ENCODE results near the gene ZEB1. TPM values are rescaled to one million over a fixed set of nuclear protein-coding genes. Genes with fewer than 3 reads are reported as not detected.

Gene ZEB1
- total RNA-seq, 1 donor from 2014 or later, result 162 TPM

- Mint-ChIP-seq H3K4me3 (ENCODE audit: unreplicated experiment) (no peak overlapping the region), H3K27ac (ENCODE audit: unreplicated experiment) (peak overlapping the region; percentile 7), H3K9me3 (ENCODE audit: unreplicated experiment) (peaks cover 6% of the 10 kb centered on the region), H3K27me3 (ENCODE audit: unreplicated experiment) (peaks cover 5% of the 10 kb centered on the region), H3K4me1 (ENCODE audit: low read depth, unreplicated experiment) (peaks cover 8% of the 10 kb centered on the region), H3K36me3 (ENCODE audit: unreplicated experiment) (peaks cover 7% of the 10 kb centered on the region)
- no peak for DNase-seq
- TF ChIP-seq CTCF (IDR thresholded peaks at IDR 0.05; ENCODE audit: partially characterized antibody, unreplicated experiment), result no peak
Observed at GRCh38 chr10:31451766-31452165, 132.8 kb downstream of the ZEB1 start.

- no peak for DNase-seq
- Mint-ChIP-seq H3K9me3 (ENCODE audit: unreplicated experiment) (peaks cover 4% of the 10 kb centered on the region), H3K4me1 (ENCODE audit: low read depth, unreplicated experiment) (peaks cover 8% of the 10 kb centered on the region), H3K27ac (ENCODE audit: unreplicated experiment) (no peak overlapping the region), H3K36me3 (ENCODE audit: unreplicated experiment) (peaks cover 7% of the 10 kb centered on the region), H3K4me3 (ENCODE audit: unreplicated experiment) (no peak overlapping the region), H3K27me3 (ENCODE audit: unreplicated experiment) (peaks cover 5% of the 10 kb centered on the region)
- no peak for TF ChIP-seq CTCF (IDR thresholded peaks at IDR 0.05; ENCODE audit: partially characterized antibody, unreplicated experiment)
Observed at GRCh38 chr10:31456468-31456867, 137.5 kb downstream of the ZEB1 start.

- Mint-ChIP-seq H3K36me3 (ENCODE audit: unreplicated experiment) (peaks cover 19% of the 10 kb centered on the region), H3K27me3 (ENCODE audit: unreplicated experiment) (peaks cover 2% of the 10 kb centered on the region), H3K9me3 (ENCODE audit: unreplicated experiment) (peaks cover 8% of the 10 kb centered on the region), H3K27ac (ENCODE audit: unreplicated experiment) (no peak overlapping the region), H3K4me3 (ENCODE audit: unreplicated experiment) (no peak overlapping the region), H3K4me1 (ENCODE audit: low read depth, unreplicated experiment) (peaks cover 2% of the 10 kb centered on the region)
- TF ChIP-seq CTCF (IDR thresholded peaks at IDR 0.05; ENCODE audit: partially characterized antibody, unreplicated experiment), result no peak
- no peak for DNase-seq
Observed at GRCh38 chr10:31457858-31458257, 138.8 kb downstream of the ZEB1 start.

GRCh38 chr10:31458974-31459373, 140.0 kb downstream of the ZEB1 start:
- Mint-ChIP-seq H3K4me1 (ENCODE audit: low read depth, unreplicated experiment) (peaks cover 2% of the 10 kb centered on the region), H3K27ac (ENCODE audit: unreplicated experiment) (no peak overlapping the region), H3K4me3 (ENCODE audit: unreplicated experiment) (no peak overlapping the region), H3K36me3 (ENCODE audit: unreplicated experiment) (peaks cover 27% of the 10 kb centered on the region), H3K9me3 (ENCODE audit: unreplicated experiment) (peaks cover 10% of the 10 kb centered on the region), H3K27me3 (ENCODE audit: unreplicated experiment) (peaks cover 2% of the 10 kb centered on the region)
- no peak for DNase-seq
- no peak for TF ChIP-seq CTCF (IDR thresholded peaks at IDR 0.05; ENCODE audit: partially characterized antibody, unreplicated experiment)

GRCh38 chr10:31460242-31460641, 141.2 kb downstream of the ZEB1 start:
- H3K4me3 Mint-ChIP-seq (ENCODE audit: unreplicated experiment), result no peak overlapping the region

More at GRCh38 chr10:31460242-31460641, 141.2 kb downstream of the ZEB1 start:
- peaks cover 2% of the 10 kb centered on the region for H3K4me1 Mint-ChIP-seq (ENCODE audit: low read depth, unreplicated experiment)
- peaks cover 11% of the 10 kb centered on the region for H3K9me3 Mint-ChIP-seq (ENCODE audit: unreplicated experiment)
- no peak for TF ChIP-seq CTCF (IDR thresholded peaks at IDR 0.05; ENCODE audit: partially characterized antibody, unreplicated experiment)
- no peak overlapping the region for H3K27ac Mint-ChIP-seq (ENCODE audit: unreplicated experiment)
- no peak for DNase-seq
- H3K27me3 Mint-ChIP-seq (ENCODE audit: unreplicated experiment), result peaks cover 2% of the 10 kb centered on the region
- peaks cover 30% of the 10 kb centered on the region for H3K36me3 Mint-ChIP-seq (ENCODE audit: unreplicated experiment)
